Stimulated activated CD4-positive, alpha-beta T cell treated with anti-CD3 and anti-CD28 coated beads, Interleukin-1b, Interleukin-23, amount 100 ng/mL, for 4 hours (primary cell): ENCODE data around the gene PKD1.

Experiments
- DNase-seq, 2 donors: peaks; one replicate each; pipeline ENCODE4 v3.0.0-alpha.2; 2020; ENCODE audit warnings: low read depth in 2 of 2

PKD1 gene

DNA sequence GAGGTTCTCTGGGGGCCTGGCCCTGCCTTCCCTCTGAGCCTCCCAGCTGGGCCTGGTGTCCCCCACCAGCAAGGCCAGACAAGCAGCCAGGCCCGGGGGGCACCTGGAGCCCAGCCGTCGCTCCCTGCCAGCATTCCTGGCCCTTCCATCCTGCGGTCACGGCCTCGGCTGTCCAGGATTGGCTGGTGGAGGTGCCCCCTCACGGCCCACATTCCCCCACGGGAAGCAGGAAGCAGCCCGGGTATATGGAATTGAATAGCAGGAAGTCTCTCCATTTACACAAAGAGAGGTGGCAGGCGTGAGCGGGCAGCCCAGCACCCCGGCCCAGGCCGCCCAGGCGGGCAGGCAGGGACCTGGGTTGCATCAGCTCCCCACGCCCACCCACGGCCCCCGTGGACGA, 34.4 kb upstream of the PKD1 start:
- DNase-seq: no peak

GRCh38 chr16:2167068-2167638, 31.5 kb upstream of the PKD1 start:
- no peak for DNase-seq

DNA sequence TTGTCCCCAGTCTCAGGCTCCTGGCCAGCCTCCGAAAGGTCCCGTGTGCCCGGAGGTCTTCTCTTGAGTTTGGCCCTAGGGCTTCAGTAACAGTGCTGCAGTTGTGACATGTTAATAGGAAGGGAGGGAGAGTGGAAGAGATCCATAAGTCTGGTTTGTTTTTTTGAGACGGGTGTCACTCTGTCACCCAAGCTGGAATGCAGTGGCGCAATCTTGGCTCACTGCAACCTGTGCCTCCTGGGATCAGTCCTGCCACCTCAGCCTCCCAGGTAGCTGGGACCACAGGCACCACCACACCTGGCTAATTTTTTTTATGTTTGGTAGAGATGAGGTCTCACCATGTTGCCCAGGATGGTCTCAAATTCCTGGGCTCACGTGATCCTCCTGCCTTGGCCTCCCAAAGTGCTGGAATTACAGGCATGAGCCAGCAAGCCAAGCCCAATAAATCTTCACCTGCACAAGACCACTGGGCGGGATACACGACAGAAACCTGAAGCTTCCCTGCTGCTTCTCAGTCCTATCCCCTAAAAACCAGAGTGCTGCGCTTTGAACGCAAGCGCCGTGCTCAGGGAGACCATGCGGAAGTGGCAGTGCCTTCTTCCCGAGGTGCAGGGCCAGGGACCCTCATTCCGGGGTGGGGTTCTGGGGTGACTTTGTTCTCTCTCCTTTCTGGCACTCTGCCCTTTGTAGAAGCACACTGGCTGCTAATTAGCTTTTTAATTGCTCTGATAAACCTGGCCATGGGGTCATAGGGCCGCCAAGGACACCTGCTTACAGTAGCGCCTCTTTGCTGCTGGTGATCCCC, 30.8 kb upstream of the PKD1 start:
- no peak for DNase-seq

GRCh38 chr16:2165861-2166260, 30.2 kb upstream of the PKD1 start:
- DNase-seq: no peak

- no peak for DNase-seq
Observed at GRCh38 chr16:2163211-2163881, 27.6 kb upstream of the PKD1 start.

GRCh38 chr16:2162676-2163118, 27.0 kb upstream of the PKD1 start:
- DNase-seq: no peak

- no peak for DNase-seq
Observed at GRCh38 chr16:2161911-2162310, 26.2 kb upstream of the PKD1 start.

- DNase-seq: no peak
Observed at GRCh38 chr16:2160915-2161551, 25.3 kb upstream of the PKD1 start.

DNA sequence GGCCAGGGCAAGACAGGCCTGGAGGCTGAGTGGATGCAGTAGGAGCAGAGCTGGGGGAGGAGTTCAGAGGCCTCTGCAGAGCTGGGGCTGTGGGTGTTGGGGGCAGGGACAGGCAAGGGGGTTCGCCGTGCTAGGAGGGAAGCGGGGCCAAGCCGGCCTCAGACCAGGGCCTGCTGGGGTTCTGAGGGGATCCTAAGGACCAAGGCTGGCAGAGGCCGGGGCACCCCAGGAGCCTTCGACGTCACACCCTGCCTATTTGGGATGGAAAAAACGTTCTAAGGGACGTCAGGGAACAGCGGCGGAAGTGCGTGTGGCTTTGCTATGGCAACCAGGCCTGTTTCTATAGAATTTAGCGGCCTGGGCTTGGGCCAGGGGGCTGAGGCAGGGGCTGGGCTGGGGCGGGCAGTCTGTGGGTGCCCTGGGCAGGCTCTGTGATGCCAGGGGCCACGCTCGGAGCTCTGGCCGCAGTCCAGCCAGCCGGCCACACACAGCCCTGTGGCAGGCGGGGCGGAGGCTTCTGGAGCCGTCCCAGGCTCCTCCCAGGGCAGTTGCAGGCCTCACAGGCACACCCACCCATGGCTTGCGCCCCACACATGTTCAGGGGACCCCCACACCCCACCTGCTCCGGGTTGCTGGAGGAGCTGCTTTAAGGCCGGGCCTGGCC, 23.6 kb upstream of the PKD1 start:
- no peak for DNase-seq

GRCh38 chr16:2158262-2158638, 22.6 kb upstream of the PKD1 start:
- no peak for DNase-seq

DNA sequence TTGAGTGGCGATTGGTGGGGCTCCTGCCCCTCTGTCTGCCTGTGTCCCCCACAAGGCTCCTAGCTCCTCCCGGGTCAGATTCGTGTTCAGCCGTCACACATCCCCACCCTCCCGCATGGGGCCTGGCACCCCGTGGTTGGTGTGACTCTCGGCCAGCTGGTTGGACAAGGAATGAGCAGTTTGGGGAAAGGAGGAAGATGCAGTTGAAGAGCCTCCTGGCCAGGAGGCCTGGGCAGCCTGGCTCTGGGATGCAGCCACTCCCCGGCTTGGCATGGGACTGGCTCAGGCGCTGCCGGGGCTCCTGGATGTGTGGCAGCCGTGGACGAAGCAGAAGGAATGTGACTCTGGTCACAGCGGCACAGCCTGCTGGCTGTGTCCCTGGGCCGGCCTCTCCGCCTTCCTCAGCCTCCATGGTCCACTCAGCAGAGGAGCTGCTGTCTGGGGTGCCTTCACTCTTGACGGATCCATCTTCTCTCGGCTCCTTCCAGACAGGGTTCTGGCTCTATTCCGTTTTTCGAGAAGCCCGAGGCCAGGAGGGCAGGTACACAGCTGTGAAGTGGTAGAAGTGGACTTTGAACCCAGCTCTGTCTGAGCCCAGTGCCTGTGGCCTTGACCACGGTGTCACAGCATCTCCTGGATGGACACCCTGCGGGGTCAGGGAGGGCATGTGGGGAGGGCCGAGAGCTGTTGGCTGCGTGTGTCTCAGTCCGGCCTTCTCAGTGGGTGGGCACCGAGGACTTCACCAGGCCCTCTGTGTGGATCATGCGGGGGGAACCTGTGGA, 22.0 kb upstream of the PKD1 start:
- no peak for DNase-seq

- no peak for DNase-seq
Observed at GRCh38 chr16:2156849-2157224, 21.1 kb upstream of the PKD1 start.

DNA sequence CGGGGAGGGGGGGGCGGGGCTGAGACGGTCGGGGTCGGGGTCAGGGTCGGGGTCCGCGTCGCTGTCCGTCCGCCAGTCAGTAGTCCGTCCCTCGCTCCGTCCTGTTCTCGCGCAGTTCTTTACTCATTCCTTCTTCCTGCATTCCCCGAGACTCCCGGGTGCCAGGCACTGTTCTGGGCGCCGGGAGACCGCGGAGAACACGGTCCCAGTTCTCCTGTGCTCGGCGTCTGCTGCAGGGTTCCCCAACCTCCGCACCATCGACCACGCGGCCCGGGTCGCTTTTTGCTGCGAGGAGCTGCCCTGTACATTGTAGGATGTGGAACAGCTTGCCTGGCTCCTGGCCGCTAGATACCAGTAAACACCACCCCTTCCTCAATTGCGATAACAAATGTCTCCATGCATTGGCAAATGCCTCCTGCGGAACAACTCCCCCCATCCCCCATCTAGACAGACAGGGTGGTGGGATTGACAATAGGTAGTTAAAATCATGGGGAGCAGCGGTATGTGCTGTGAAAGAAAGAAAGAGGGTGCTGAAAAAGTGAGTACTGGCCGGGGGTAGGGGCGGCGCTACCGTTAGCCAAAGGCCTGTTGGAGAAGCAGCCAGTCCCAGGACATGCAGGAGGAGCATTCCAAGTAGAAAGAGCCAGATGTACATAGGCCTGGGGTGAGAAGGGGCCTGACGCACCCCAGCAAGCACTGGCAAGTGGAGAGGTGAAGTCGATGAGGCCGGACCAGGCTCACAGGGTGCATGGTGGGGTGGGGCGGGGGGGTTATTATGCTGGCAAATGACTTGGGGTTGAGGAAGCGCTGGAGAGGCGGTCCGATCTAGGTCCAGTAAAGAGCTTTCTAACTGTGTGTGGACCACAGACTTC, 20.5 kb upstream of the PKD1 start:
- DNase-seq: no peak

- DNase-seq: peak; percentile 90
Observed at GRCh38 chr16:2155091-2155950, 19.6 kb upstream of the PKD1 start, which contains the start of gene TRAF7. TSS of gene TRAF7 (plus strand) at chr16:2155782. CDS start at chr16:2163921, 8,139 bp downstream.

DNA sequence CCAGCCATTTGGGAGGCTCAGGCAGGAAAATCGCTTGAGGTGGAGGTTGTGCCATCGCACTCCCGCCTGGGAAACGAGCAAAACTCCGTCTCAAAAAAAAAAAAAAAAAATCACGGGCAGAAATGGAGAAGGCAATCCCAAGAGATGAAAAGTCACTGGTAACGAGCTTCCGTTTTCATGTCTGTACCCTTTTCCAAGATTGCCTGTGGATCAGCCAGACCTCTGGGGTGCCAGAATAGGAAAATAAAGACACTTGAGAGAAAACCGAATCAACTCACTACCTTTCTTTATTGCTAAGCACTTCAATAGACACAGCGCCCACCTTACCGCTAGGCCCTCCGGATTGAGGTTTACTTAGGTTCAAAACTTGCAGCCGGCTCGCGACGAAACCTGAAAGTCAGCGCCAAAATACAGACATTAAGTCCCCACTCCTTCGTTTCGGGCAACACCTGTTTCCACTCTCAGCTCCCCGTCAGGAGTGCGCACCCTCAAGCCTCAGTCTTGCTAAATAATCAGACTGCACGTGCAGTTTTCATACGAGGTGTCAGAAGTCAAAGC, 18.9 kb upstream of the PKD1 start:
- peak in 1 of 2 donors; percentile 43 for DNase-seq

DNA sequence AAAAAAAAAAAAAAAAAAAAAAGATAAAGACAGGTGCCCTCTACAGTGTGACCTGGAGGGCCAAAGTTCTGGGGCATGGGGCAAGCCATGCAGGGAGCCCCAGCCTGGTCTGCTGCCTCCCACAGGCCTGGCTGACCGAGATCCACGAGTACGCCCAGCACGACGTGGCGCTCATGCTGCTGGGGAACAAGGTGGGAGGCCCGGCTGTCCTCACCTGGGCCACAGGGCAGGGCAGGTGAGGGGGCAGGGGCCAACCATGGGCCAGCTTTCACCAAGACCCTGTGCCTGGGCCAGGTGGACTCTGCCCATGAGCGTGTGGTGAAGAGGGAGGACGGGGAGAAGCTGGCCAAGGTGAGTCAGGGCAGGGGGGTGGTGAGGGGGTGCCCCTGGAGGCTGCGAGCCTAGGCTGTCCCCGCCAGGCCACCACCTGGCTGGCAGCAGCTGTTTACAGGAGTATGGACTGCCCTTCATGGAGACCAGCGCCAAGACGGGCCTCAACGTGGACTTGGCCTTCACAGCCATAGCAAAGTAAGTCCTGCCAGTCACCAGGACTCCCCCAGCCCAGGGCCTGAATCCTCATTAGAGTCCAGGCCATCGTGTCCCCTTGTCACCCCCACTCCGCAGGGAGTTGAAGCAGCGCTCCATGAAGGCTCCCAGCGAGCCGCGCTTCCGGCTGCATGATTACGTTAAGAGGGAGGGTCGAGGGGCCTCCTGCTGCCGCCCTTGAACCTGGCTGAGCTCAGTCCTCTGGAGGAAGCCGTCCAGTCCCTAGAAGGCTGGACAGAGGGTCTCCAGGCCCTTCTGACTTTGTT, 17.2 kb upstream of the PKD1 start:
- peak in 1 of 2 donors; percentile 37 for DNase-seq

DNA sequence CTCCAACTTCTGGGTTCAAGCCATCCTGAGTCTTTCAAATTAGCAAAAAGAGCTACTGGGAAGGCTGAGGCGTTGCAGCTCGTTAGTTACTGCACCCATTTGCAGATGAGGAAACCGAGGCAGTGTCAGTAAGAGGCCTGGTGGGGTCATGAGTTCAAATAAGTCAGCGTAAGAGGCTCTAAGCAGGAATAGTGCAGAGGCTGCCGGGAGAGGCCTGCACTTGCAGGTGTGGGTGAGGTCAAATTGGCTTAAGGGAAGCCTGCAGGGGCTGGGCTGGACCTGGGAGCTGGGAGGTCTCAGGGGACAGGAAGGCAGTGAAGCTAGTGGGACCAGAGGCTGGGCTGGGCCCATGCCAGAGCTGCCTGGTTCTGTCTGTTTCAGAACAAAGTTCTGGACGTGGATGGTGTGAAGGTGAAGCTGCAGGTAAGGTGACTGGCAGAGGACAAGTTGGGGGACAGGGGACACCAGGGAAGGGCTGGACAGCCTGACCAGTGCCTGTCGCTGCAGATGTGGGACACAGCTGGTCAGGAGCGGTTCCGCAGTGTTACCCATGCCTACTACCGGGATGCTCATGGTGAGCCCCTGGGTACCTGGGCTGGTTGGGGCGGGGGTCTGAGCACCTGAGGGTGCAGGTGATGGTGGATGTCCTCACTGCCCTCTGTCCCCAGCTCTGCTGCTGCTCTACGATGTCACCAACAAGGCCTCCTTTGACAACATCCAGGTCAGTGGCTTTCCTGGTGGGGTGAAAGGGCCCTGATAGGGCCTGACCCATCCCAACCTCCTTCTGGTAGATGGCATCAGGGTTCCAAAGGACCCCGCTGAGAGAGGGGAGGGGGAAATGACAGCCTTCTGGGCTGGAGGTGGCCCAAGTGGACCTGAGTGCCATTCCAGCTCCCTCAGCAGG, 15.7 kb upstream of the PKD1 start:
- DNase-seq: peak in 1 of 2 donors; percentile 24
